ENCODE results near the gene SH3GL1.

DNA sequence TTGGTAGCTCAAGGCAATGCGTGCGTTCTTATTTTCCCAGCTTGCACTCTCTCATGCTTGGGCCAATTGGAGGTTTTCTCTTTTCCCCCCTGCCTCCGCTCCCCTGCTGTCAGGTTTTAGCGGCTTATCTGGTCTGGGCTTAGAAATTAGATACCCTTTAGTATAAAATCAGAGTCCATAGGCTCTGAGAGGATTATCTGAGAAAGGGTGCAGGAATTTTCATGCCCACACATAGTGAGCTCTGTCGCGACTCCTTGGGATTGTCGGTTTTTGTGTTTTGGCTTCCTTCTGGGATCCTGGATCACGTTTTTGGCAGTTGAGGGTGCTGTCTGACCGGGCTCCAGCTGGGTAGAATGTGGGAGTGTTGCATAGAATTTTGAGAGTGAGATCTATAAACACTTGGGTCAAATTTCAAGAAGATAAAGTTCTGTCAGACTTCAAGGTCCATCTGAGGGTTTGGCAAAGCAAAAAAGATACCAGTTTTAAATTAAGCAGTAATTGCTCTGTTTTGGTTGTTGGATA lies 14.5 kb upstream of the SH3GL1 start:
- TF ChIP-seq CTCF (IDR thresholded peaks at IDR 0.05 in 8 of 11, conservative IDR thresholded peaks at IDR 0.05 in 3 of 11) (no peak), POLR2AphosphoS5 (IDR thresholded peaks at IDR 0.05) (no peak)

Data from spleen (tissue), 7 donors.